ENCODE measurements around the gene ALDH3A1.

- TF ChIP-seq CTCF (IDR thresholded peaks at IDR 0.05): no peak
- TF ChIP-seq ZFX (IDR thresholded peaks at IDR 0.05; ENCODE audit: borderline replicate concordance): no peak
Measured at GRCh38 chr17:19729900-19730299, 18.2 kb downstream of the ALDH3A1 start.
